ENCODE data around the gene KIF18A. TPM values are rescaled to one million over a fixed set of nuclear protein-coding genes. Genes with fewer than 3 reads are reported as not detected.

KIF18A gene
- total and polyA plus RNA-seq, 4 donors = 0.08 to 21.4 (median 0.20) TPM

GRCh38 chr11:28107191-28107749 is 686 bp downstream of the KIF18A start:
- no peaks in the 10 kb centered on the region for H3K36me3 ChIP-seq (ENCODE audit: control insufficient read depth in 4 of 4, insufficient read depth in 3 of 4, low read depth in 1 of 4, low read length in 3 of 4)
- H3K4me1 ChIP-seq (ENCODE audit: control insufficient read depth in 4 of 4, insufficient read depth in 4 of 4, low read length in 3 of 4) = peaks cover 0 to 35% (median 30%) of the 10 kb centered on the region in 4 donors
- H3K27ac ChIP-seq (ENCODE audit: low read depth in 1 of 2, low read length in 2 of 2) = peak overlapping the region in 1 of 2 donors; percentile 76
- peak overlapping the region; percentile 57 to 88 (median 70) for H3K4me3 ChIP-seq (ENCODE audit: low read depth in 1 of 3, low read length in 3 of 3)
- H3K27me3 ChIP-seq (ENCODE audit: control insufficient read depth in 4 of 4, insufficient read depth in 4 of 4, low read length in 3 of 4) = no peaks in the 10 kb centered on the region
- peak; percentile 38 for DNase-seq (ENCODE audit: low spot score)
- WGBS = 1% methylated on average over 11 of the region's 11 CpGs
- peak overlapping the region in 1 of 2 donors; percentile 77 for H3K9ac ChIP-seq (ENCODE audit: low read depth in 1 of 2, low read length in 2 of 2)
- no peaks in the 10 kb centered on the region for H3K9me3 ChIP-seq (ENCODE audit: control insufficient read depth in 4 of 4, low read length in 3 of 4)
- TF ChIP-seq TAF1 (conservative IDR thresholded peaks at IDR 0.05) (no peak), SP1 (IDR thresholded peaks at IDR 0.05) (no peak), FOXA1 (IDR thresholded peaks at IDR 0.05) (no peak), GABPA (IDR thresholded peaks at IDR 0.05 in 1 of 2, conservative IDR thresholded peaks at IDR 0.05 in 1 of 2) (no peak), CTCF (IDR thresholded peaks at IDR 0.05; ENCODE audit: low read depth, low read length, missing input control) (no peak), JUND (IDR thresholded peaks at IDR 0.05) (no peak), NR2F2 (IDR thresholded peaks at IDR 0.05) (no peak), RAD21 (IDR thresholded peaks at IDR 0.05) (no peak), RXRA (IDR thresholded peaks at IDR 0.05) (no peak)

- H3K27me3 ChIP-seq (ENCODE audit: control insufficient read depth in 4 of 4, insufficient read depth in 4 of 4, low read length in 3 of 4) = no peaks in the 10 kb centered on the region
- no peak for TF ChIP-seq FOXA2 (IDR thresholded peaks at IDR 0.05)
- no peak for TF ChIP-seq ZBTB33 (IDR thresholded peaks at IDR 0.05)
- TF ChIP-seq TAF1 (conservative IDR thresholded peaks at IDR 0.05) = no peak
- TF ChIP-seq MAX (IDR thresholded peaks at IDR 0.05) = no peak
- TF ChIP-seq SP1 (IDR thresholded peaks at IDR 0.05) = no peak
- TF ChIP-seq REST (IDR thresholded peaks at IDR 0.05) = no peak
- H3K4me1 ChIP-seq (ENCODE audit: control insufficient read depth in 4 of 4, insufficient read depth in 4 of 4, low read length in 3 of 4) = peaks cover 0 to 35% (median 29%) of the 10 kb centered on the region in 4 donors
- H3K9me3 ChIP-seq (ENCODE audit: control insufficient read depth in 4 of 4, low read length in 3 of 4) = no peaks in the 10 kb centered on the region
- no peak overlapping the region for H3K9ac ChIP-seq (ENCODE audit: low read depth in 1 of 2, low read length in 2 of 2)
- no peaks in the 10 kb centered on the region for H3K36me3 ChIP-seq (ENCODE audit: control insufficient read depth in 4 of 4, insufficient read depth in 3 of 4, low read depth in 1 of 4, low read length in 3 of 4)
- DNase-seq (ENCODE audit: low spot score) = no peak
- 88% methylated on average over 14 of the region's 14 CpGs for WGBS
- H3K4me3 ChIP-seq (ENCODE audit: low read depth in 1 of 3, low read length in 3 of 3) = no peak overlapping the region
- no peak overlapping the region for H3K27ac ChIP-seq (ENCODE audit: low read depth in 1 of 2, low read length in 2 of 2)
Observed at GRCh38 chr11:28106353-28107043, 1.5 kb downstream of the KIF18A start.
